Tibial artery (tissue), 4 donors: Measurements from ENCODE around the gene FGF12.

Experiments used
- DNase-seq, 2 donors: peaks; one replicate each; pipeline ENCODE4 v3.0.0-alpha.2; 2019
- H3K27ac ChIP-seq, 2 donors: fragments of 200-600 bp; sonication (generic) in 1 of 2; 1 replicate in 1 of 2; 2 replicates in 1 of 2; pipeline ENCODE4 v1.5.1; 2018 to 2019; ENCODE audit warnings: mild to moderate bottlenecking in 1 of 2
- H3K27me3 ChIP-seq, 2 donors: fragments of 200-600 bp; sonication (generic) in 1 of 2; one replicate each; pipeline versions ENCODE4 v1.5.1 to v1.6.0; 2016 to 2019
- H3K36me3 ChIP-seq, 3 donors: fragments of 200-600 bp; sonication (generic) in 2 of 3; one replicate each; pipeline ENCODE4 v1.5.1; 2016 to 2019; ENCODE audit warnings: mild to moderate bottlenecking in 2 of 3
- H3K4me1 ChIP-seq, 4 donors: fragments of 200-600 bp; sonication (generic) in 2 of 4; 1 replicate in 3 of 4; 2 replicates in 1 of 4; pipeline ENCODE4 v1.5.1; 2016 to 2019
- H3K4me3 ChIP-seq, 2 donors: fragments of 200-600 bp; sonication (generic) in 1 of 2; 1 replicate in 1 of 2; 2 replicates in 1 of 2; pipeline ENCODE4 v1.5.1; 2018 to 2019; ENCODE audit warnings: mild to moderate bottlenecking in 2 of 2
- H3K9me3 ChIP-seq, 3 donors: fragments of 200-600 bp; sonication (generic) in 1 of 3; one replicate each; pipeline ENCODE4 v1.5.1; 2016 to 2019
- intact Hi-C: fragments of 100-400 bp; cut with DNase I; formaldehyde crosslinking; loops from one replicate; pipeline ENCODE4 v1.15.0; 2023; ENCODE audit warnings: low total_unique reads
- TF ChIP-seq, protein P1 (sequence below), 2 experiments: fragments of 200-600 bp in 1 of 2; fragments of 450-650 bp in 1 of 2; IDR thresholded peaks; one replicate each; pipeline ENCODE4 v1.5.1; 2017 to 2019; ENCODE audit warnings: antibody characterized with exemption in 2 of 2, mild to moderate bottlenecking in 1 of 2, moderate library complexity in 1 of 2

FGF12 gene

GRCh38 chr3:192482391-192482790, 244.9 kb downstream of the FGF12 start:
- Histone ChIP-seq H3K36me3 (no peaks in the 10 kb centered on the region), H3K4me1 (no peaks in the 10 kb centered on the region), H3K27me3 (no peaks in the 10 kb centered on the region), H3K4me3 (no peak overlapping the region), H3K9me3 (no peaks in the 10 kb centered on the region), H3K27ac (no peak overlapping the region)
- no peak for DNase-seq
- intact Hi-C loops, result no loop called here
- TF ChIP-seq, protein P1, sequence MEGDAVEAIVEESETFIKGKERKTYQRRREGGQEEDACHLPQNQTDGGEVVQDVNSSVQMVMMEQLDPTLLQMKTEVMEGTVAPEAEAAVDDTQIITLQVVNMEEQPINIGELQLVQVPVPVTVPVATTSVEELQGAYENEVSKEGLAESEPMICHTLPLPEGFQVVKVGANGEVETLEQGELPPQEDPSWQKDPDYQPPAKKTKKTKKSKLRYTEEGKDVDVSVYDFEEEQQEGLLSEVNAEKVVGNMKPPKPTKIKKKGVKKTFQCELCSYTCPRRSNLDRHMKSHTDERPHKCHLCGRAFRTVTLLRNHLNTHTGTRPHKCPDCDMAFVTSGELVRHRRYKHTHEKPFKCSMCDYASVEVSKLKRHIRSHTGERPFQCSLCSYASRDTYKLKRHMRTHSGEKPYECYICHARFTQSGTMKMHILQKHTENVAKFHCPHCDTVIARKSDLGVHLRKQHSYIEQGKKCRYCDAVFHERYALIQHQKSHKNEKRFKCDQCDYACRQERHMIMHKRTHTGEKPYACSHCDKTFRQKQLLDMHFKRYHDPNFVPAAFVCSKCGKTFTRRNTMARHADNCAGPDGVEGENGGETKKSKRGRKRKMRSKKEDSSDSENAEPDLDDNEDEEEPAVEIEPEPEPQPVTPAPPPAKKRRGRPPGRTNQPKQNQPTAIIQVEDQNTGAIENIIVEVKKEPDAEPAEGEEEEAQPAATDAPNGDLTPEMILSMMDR (IDR thresholded peaks at IDR 0.05), result no peak

- Histone ChIP-seq H3K36me3 (no peaks in the 10 kb centered on the region), H3K27ac (no peak overlapping the region), H3K27me3 (no peaks in the 10 kb centered on the region), H3K4me3 (no peak overlapping the region), H3K9me3 (no peaks in the 10 kb centered on the region), H3K4me1 (no peaks in the 10 kb centered on the region)
- TF ChIP-seq, protein P1 (IDR thresholded peaks at IDR 0.05), result no peak
- intact Hi-C loops, result no loop called here
- DNase-seq, result no peak
These were observed 245.7 kb downstream of the FGF12 start for GRCh38 chr3:192481638-192482037.

- TF ChIP-seq, protein P1 (IDR thresholded peaks at IDR 0.05), result peak; percentile 68 to 81
- intact Hi-C loops, result no loop called here
- Histone ChIP-seq H3K4me3 (no peak overlapping the region), H3K27me3 (no peaks in the 10 kb centered on the region), H3K9me3 (no peaks in the 10 kb centered on the region), H3K4me1 (no peaks in the 10 kb centered on the region), H3K27ac (no peak overlapping the region), H3K36me3 (no peaks in the 10 kb centered on the region)
- peak in 1 of 2 donors; percentile 57 for DNase-seq
These were observed 259.9 kb downstream of the FGF12 start for GRCh38 chr3:192467230-192468140.

GRCh38 chr3:192449036-192449435, 278.3 kb downstream of the FGF12 start:
- H3K9me3 ChIP-seq, result no peaks in the 10 kb centered on the region
- H3K4me3 ChIP-seq, result no peak overlapping the region
- H3K4me1 ChIP-seq, result no peaks in the 10 kb centered on the region
- TF ChIP-seq, protein P1 (IDR thresholded peaks at IDR 0.05), result no peak
- no peak for DNase-seq
- H3K27ac ChIP-seq, result no peak overlapping the region
- peaks cover 0 to 11% of the 10 kb centered on the region in 2 donors for H3K27me3 ChIP-seq
- intact Hi-C loops, result no loop called here
- H3K36me3 ChIP-seq, result no peaks in the 10 kb centered on the region

- TF ChIP-seq, protein P1 (IDR thresholded peaks at IDR 0.05), result no peak
- intact Hi-C loops, result no loop called here
- H3K4me1 ChIP-seq, result no peaks in the 10 kb centered on the region
- H3K4me3 ChIP-seq, result no peak overlapping the region
- no peak overlapping the region for H3K27ac ChIP-seq
- H3K36me3 ChIP-seq, result no peaks in the 10 kb centered on the region
- peaks cover 0 to 11% of the 10 kb centered on the region in 2 donors for H3K27me3 ChIP-seq
- no peaks in the 10 kb centered on the region for H3K9me3 ChIP-seq
- DNase-seq, result no peak
These were observed 281.3 kb downstream of the FGF12 start for GRCh38 chr3:192445770-192446644.
